ENCODE data around the gene GCNT2.
"Not testable (repeated sequence)": the region's sequence is repeated elsewhere in the genome, so short reads cannot be mapped to it uniquely, and the experiment has no call there.

The GCNT2 gene

GRCh38 chr6:10598084-10598960, 77.2 kb downstream of the GCNT2 start:
- DNase-seq (ENCODE audit: insufficient read length, low spot score) (no peak), FAIRE-seq (no peak)
- TF ChIP-seq CTCF (IDR thresholded peaks at IDR 0.05; ENCODE audit: insufficient read depth, missing control alignments): no peak

DNA sequence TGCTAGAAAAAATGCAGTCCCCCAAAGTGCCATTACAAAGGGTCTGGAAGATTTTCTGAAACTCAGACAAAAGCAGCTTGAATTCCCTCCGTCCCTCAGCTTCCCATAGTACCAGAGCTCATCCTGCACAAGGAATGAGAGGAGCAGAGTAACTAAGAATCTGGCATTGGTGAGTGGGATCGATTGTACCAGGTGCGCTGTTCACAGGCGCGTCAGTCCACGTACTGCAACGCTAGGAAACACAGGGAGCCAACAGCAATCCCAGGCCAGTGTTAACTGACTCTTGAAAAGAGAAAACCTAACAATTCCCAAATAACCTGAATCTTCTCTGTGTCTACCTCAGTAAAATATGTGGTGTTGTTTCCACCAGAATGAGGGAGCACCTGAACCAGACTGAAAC, 77.9 kb downstream of the GCNT2 start:
- DNase-seq (ENCODE audit: insufficient read length, low spot score) (no peak), FAIRE-seq (no peak)
- no peak for TF ChIP-seq CTCF (IDR thresholded peaks at IDR 0.05; ENCODE audit: insufficient read depth, missing control alignments)

GRCh38 chr6:10600681-10601080, 79.5 kb downstream of the GCNT2 start:
- FAIRE-seq; DNase-seq (ENCODE audit: insufficient read length, low spot score): not testable (repeated sequence)

GRCh38 chr6:10603219-10603618, 82.1 kb downstream of the GCNT2 start:
- FAIRE-seq: no peak
- no peak for DNase-seq (ENCODE audit: insufficient read length, low spot score)
- TF ChIP-seq CTCF (IDR thresholded peaks at IDR 0.05; ENCODE audit: insufficient read depth, missing control alignments): no peak

DNA sequence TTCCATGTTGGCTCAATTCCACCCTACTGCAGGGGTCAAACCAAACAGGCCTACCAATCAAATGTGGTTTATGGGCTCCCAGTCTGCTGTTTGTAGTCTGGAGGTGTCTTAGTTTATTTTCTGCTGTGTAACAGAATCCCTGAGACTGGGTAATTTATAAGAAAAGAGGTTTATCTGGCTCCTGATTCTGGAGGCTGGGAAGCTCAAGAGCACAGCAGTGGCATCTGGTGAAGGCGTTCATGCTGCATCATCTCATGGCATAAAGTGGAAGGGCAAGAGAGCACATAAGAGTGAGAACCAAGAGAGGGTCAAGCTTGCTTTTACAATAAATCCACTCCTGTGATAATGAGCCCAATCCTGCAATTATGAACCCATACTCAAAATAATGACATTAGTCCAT, 87.9 kb downstream of the GCNT2 start:
- FAIRE-seq: no peak

DNA sequence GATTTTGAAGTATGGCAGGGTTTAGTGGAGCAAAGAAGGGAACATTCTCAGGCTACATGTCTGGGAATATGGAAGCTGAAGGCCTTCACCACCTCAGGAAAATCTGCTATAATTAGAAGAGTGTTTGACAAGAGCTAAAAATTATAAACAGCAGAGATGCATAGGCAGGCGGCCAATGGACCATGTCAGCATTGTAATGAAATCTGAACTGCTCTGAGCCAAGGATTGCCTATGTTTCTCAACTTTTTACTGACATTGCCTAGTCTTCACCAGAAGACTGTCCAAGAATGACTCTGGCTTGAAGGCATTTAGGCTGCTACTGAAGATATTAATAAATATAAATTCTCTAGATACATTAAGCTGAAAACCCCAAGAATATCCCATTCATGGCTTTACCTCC, 89.1 kb downstream of the GCNT2 start:
- no peak for TF ChIP-seq CTCF (IDR thresholded peaks at IDR 0.05; ENCODE audit: insufficient read depth, missing control alignments)
- DNase-seq (ENCODE audit: insufficient read length, low spot score): no peak
- no peak for FAIRE-seq

More for the DNA sequence above, 87.9 kb downstream of the GCNT2 start:
- no peak for DNase-seq (ENCODE audit: insufficient read length, low spot score)
- no peak for TF ChIP-seq CTCF (IDR thresholded peaks at IDR 0.05; ENCODE audit: insufficient read depth, missing control alignments)

- FAIRE-seq (no peak), DNase-seq (ENCODE audit: insufficient read length, low spot score) (no peak)
- TF ChIP-seq CTCF (IDR thresholded peaks at IDR 0.05; ENCODE audit: insufficient read depth, missing control alignments): no peak
Observed at GRCh38 chr6:10612161-10612560, 91.0 kb downstream of the GCNT2 start.

All from D721Med (cell line).